Endodermal cell (in vitro differentiated cells): ENCODE results near the gene SMYD3. TPM values are rescaled to one million over a fixed set of nuclear protein-coding genes. Genes with fewer than 3 reads are reported as not detected.

ENCODE experiments used
- DNase-seq: peaks from one replicate; pipeline ENCODE4 v3.0.0-alpha.2; 2017
- H3K27ac ChIP-seq: 2 replicates; pipeline ENCODE4 v1.5.1; 2013; ENCODE audit warnings: mild to moderate bottlenecking, low read depth, low read length, moderate library complexity
- H3K27me3 ChIP-seq: 2 replicates; pipeline ENCODE4 v1.6.1; 2013; ENCODE audit warnings: mild to moderate bottlenecking, low read length, moderate library complexity; ENCODE audit not compliant: insufficient read depth, control insufficient read depth, poor library complexity, severe bottlenecking
- H3K36me3 ChIP-seq: 2 replicates; pipeline ENCODE4 v1.7.0; 2013; ENCODE audit warnings: mild to moderate bottlenecking, low read length, moderate library complexity; ENCODE audit not compliant: control insufficient read depth, insufficient read depth
- H3K4me1 ChIP-seq: one replicate; pipeline ENCODE4 v1.7.0; 2013; ENCODE audit warnings: low read length; ENCODE audit not compliant: control insufficient read depth, insufficient read depth
- H3K4me3 ChIP-seq: 2 replicates; pipeline ENCODE4 v1.5.1; 2013; ENCODE audit warnings: mild to moderate bottlenecking, low read length, moderate library complexity
- H3K9ac ChIP-seq: 2 replicates; pipeline ENCODE4 v1.6.1; 2013; ENCODE audit warnings: mild to moderate bottlenecking, low read length, moderate library complexity; ENCODE audit not compliant: poor library complexity, severe bottlenecking; ENCODE audit errors: extremely low read depth
- H3K9me3 ChIP-seq: 2 replicates; pipeline ENCODE4 v1.6.1; 2013; ENCODE audit warnings: mild to moderate bottlenecking, low read length, moderate library complexity; ENCODE audit not compliant: control insufficient read depth
- H3K27ac Mint-ChIP-seq: 2 replicates; pipeline ENCODE4 v1.8.0; 2020; ENCODE audit warnings: mixed read lengths
- H3K27me3 Mint-ChIP-seq: 2 replicates; pipeline ENCODE4 v1.8.0; 2021; ENCODE audit warnings: mild to moderate bottlenecking, mixed read lengths; ENCODE audit not compliant: insufficient read depth
- H3K36me3 Mint-ChIP-seq: 2 replicates; pipeline ENCODE4 v1.8.0; 2020; ENCODE audit warnings: low read depth, mixed read lengths
- H3K4me1 Mint-ChIP-seq: 2 replicates; pipeline ENCODE4 v1.8.0; 2020; ENCODE audit warnings: mixed read lengths
- H3K4me3 Mint-ChIP-seq: 2 replicates; pipeline ENCODE4 v1.8.0; 2020; ENCODE audit warnings: mild to moderate bottlenecking, moderate library complexity, mixed read lengths
- H3K9me3 Mint-ChIP-seq: 2 replicates; pipeline ENCODE4 v1.8.0; 2020; ENCODE audit warnings: mild to moderate bottlenecking, mixed read lengths
- CTCF ChIP-seq: fragments of 200-600 bp; sonication (generic); conservative IDR thresholded peaks from 2 replicates; pipeline ENCODE4 v1.5.0; 2021; ENCODE audit warnings: antibody characterized with exemption, mild to moderate bottlenecking
- WGBS, 2 experiments: methylation state at CpG; one replicate each; pipeline versions ENCODE4 v1.1.5 to v1.1.7; 2013; ENCODE audit warnings: missing lambda C conversion rate in 2 of 2, mixed read lengths in 1 of 2; ENCODE audit not compliant: insufficient coverage in 1 of 2, insufficient read length in 1 of 2; 5-methylcytosine and 5-hydroxymethylcytosine counted together
- total RNA-seq, 2 donors: library from RNA; stranded (reverse); fragmentation: NEBNext Ultra II Directional in 1 of 2; extraction: Animal tissue kit (Norgen Biotek cat#: 25700) in 1 of 2; gene quantifications; 2 replicates in 1 of 2; 3 replicates in 1 of 2; pipeline ENCODE4 v1.2.1, GENCODE V29; 2021

SMYD3 gene
- total RNA-seq, 2 donors from 2014 or later = 32.3 to 45.8 TPM

GRCh38 chr1:246200225-246200624, 306.9 kb downstream of the SMYD3 start:
- Histone ChIP-seq H3K36me3 (no peaks in the 10 kb centered on the region), H3K9me3 (no peaks in the 10 kb centered on the region), H3K4me1 (no peaks in the 10 kb centered on the region), H3K9ac (no peak overlapping the region), H3K27ac (no peak overlapping the region), H3K27me3 (no peaks in the 10 kb centered on the region), H3K4me3 (no peak overlapping the region)
- no peak overlapping the region for H3K4me3 Mint-ChIP-seq
- no peak for TF ChIP-seq CTCF
- no peaks in the 10 kb centered on the region for H3K9me3 Mint-ChIP-seq
- WGBS, 2 experiments = 91 to 97% methylated on average over 15 of the region's 15 CpGs
- H3K27me3 Mint-ChIP-seq = no peaks in the 10 kb centered on the region
- no peaks in the 10 kb centered on the region for H3K4me1 Mint-ChIP-seq
- no peak overlapping the region for H3K27ac Mint-ChIP-seq
- no peak for DNase-seq
- H3K36me3 Mint-ChIP-seq = no peaks in the 10 kb centered on the region

- Histone ChIP-seq H3K4me3 (no peak overlapping the region), H3K9ac (no peak overlapping the region), H3K36me3 (no peaks in the 10 kb centered on the region), H3K27ac (no peak overlapping the region), H3K27me3 (no peaks in the 10 kb centered on the region), H3K9me3 (no peaks in the 10 kb centered on the region), H3K4me1 (no peaks in the 10 kb centered on the region)
- Mint-ChIP-seq H3K4me3 (no peak overlapping the region), H3K27me3 (no peaks in the 10 kb centered on the region), H3K27ac (no peak overlapping the region), H3K9me3 (no peaks in the 10 kb centered on the region), H3K4me1 (no peaks in the 10 kb centered on the region), H3K36me3 (no peaks in the 10 kb centered on the region)
- 96 to 100% methylated on average over 2 to 4 of the region's 4 CpGs for WGBS, 2 experiments
- no peak for DNase-seq
- no peak for TF ChIP-seq CTCF
Measured at GRCh38 chr1:246199086-246199645, 307.9 kb downstream of the SMYD3 start.

GRCh38 chr1:246198115-246198816, 308.8 kb downstream of the SMYD3 start:
- Mint-ChIP-seq H3K9me3 (no peaks in the 10 kb centered on the region), H3K27ac (no peak overlapping the region), H3K4me3 (no peak overlapping the region), H3K36me3 (no peaks in the 10 kb centered on the region), H3K4me1 (no peaks in the 10 kb centered on the region), H3K27me3 (no peaks in the 10 kb centered on the region)
- Histone ChIP-seq H3K36me3 (no peaks in the 10 kb centered on the region), H3K9me3 (no peaks in the 10 kb centered on the region), H3K27ac (no peak overlapping the region), H3K27me3 (no peaks in the 10 kb centered on the region), H3K4me3 (no peak overlapping the region), H3K9ac (no peak overlapping the region), H3K4me1 (no peaks in the 10 kb centered on the region)
- no peak for DNase-seq
- TF ChIP-seq CTCF = no peak
- WGBS, 2 experiments = 89 to 100% methylated on average over 1 of the region's 2 CpGs
